Ishikawa (cell line): ENCODE results near the gene TMEM184B.

Experiments
- CEBPB ChIP-seq: IDR thresholded peaks from 2 replicates; pipeline ENCODE4 v1.6.1; 2012
- EGR1 ChIP-seq: IDR thresholded peaks from 2 replicates; pipeline ENCODE4 v1.6.1; 2012
- EP300 ChIP-seq: IDR thresholded peaks from 2 replicates; pipeline ENCODE4 v1.6.1; 2012; ENCODE audit warnings: borderline replicate concordance
- FOXM1 ChIP-seq: IDR thresholded peaks from 2 replicates; pipeline ENCODE4 v1.6.1; 2012; ENCODE audit warnings: low read depth, borderline replicate concordance
- RAD21 ChIP-seq: IDR thresholded peaks from 2 replicates; pipeline ENCODE4 v1.6.1; 2012; ENCODE audit warnings: low read depth
- TAF1 ChIP-seq: IDR thresholded peaks from 2 replicates; pipeline ENCODE4 v1.6.1; 2012; ENCODE audit warnings: low read depth, mild to moderate bottlenecking
- YY1 ChIP-seq: IDR thresholded peaks from 2 replicates; pipeline ENCODE4 v1.6.1; 2012; ENCODE audit warnings: low read depth
- ZBTB7A ChIP-seq: IDR thresholded peaks from 2 replicates; pipeline ENCODE4 v1.6.1; 2012; ENCODE audit warnings: low read depth
- TF ChIP-seq, protein P1 (sequence below): IDR thresholded peaks from 2 replicates; pipeline ENCODE4 v1.6.1; 2012
- TF ChIP-seq, protein P2 (sequence below): IDR thresholded peaks from 2 replicates; pipeline ENCODE4 v1.6.1; 2012; ENCODE audit warnings: low read depth, mild to moderate bottlenecking

DNA sequence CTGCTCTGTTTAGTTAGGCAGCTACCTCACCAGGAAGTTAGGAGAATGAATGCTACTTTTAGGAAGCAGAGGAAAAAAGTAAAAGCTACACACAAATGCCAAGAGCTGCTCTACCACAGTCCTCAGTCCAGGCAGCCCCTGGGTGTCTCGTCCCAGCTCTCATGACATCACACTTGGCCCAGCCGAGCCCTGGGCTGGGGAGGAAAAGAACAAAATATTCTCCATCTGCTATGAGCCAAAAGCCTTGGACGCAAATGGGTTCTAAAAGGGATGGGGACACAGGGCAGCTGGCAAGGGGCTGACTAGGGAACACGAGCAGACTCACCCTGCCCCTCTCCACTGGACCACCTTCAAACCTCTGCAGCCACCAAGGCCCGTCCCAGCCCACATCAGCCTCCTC, 26.1 kb downstream of the TMEM184B start:
- TF ChIP-seq FOXM1 (no peak), TAF1 (no peak), EP300 (no peak), ZBTB7A (no peak), CEBPB (no peak), YY1 (no peak), EGR1 (no peak), RAD21 (no peak)
- TF ChIP-seq, protein P1, sequence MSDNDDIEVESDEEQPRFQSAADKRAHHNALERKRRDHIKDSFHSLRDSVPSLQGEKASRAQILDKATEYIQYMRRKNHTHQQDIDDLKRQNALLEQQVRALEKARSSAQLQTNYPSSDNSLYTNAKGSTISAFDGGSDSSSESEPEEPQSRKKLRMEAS = no peak
- TF ChIP-seq, protein P2, sequence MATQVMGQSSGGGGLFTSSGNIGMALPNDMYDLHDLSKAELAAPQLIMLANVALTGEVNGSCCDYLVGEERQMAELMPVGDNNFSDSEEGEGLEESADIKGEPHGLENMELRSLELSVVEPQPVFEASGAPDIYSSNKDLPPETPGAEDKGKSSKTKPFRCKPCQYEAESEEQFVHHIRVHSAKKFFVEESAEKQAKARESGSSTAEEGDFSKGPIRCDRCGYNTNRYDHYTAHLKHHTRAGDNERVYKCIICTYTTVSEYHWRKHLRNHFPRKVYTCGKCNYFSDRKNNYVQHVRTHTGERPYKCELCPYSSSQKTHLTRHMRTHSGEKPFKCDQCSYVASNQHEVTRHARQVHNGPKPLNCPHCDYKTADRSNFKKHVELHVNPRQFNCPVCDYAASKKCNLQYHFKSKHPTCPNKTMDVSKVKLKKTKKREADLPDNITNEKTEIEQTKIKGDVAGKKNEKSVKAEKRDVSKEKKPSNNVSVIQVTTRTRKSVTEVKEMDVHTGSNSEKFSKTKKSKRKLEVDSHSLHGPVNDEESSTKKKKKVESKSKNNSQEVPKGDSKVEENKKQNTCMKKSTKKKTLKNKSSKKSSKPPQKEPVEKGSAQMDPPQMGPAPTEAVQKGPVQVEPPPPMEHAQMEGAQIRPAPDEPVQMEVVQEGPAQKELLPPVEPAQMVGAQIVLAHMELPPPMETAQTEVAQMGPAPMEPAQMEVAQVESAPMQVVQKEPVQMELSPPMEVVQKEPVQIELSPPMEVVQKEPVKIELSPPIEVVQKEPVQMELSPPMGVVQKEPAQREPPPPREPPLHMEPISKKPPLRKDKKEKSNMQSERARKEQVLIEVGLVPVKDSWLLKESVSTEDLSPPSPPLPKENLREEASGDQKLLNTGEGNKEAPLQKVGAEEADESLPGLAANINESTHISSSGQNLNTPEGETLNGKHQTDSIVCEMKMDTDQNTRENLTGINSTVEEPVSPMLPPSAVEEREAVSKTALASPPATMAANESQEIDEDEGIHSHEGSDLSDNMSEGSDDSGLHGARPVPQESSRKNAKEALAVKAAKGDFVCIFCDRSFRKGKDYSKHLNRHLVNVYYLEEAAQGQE = no peak
